Left ventricle myocardium superior (tissue), 1 donor: ENCODE results near the gene FBXO24. TPM values are rescaled to one million over a fixed set of nuclear protein-coding genes. Genes with fewer than 3 reads are reported as not detected.
"Not testable (repeated sequence)": the region's sequence is repeated elsewhere in the genome, so short reads cannot be mapped to it uniquely, and the experiment has no call there.

Experiments used
- ATAC-seq: fragments of 200-7000 bp; cut with Tn5 transposase; one replicate; pipeline ENCODE4 v1.9.1; 2020; ENCODE audit warnings: mild to moderate bottlenecking, moderate library complexity
- DNase-seq: peaks from one replicate; pipeline ENCODE4 v3.0.0-alpha.2; 2020
- intact Hi-C: fragments of 100-400 bp; cut with micrococcal nuclease; formaldehyde crosslinking; loops from one replicate; pipeline ENCODE4 v1.11.0; 2022
- long read RNA-seq: library from polyadenylated mRNA; unstranded; transcript quantifications from one replicate; pipeline ENCODE4 v2.0.0, GENCODE V29; 2021
- total RNA-seq: library from RNA; stranded (reverse); fragmentation: NEBNext Ultra II Directional; extraction: Animal tissue kit (Norgen Biotek cat#: 25700); gene quantifications from one replicate; pipeline ENCODE4 v1.2.1, GENCODE V29; 2021
- donor health status: DM: no; HTN: yes; CAD: no; lungs with severe emphysema.

The FBXO24 gene, protein sequence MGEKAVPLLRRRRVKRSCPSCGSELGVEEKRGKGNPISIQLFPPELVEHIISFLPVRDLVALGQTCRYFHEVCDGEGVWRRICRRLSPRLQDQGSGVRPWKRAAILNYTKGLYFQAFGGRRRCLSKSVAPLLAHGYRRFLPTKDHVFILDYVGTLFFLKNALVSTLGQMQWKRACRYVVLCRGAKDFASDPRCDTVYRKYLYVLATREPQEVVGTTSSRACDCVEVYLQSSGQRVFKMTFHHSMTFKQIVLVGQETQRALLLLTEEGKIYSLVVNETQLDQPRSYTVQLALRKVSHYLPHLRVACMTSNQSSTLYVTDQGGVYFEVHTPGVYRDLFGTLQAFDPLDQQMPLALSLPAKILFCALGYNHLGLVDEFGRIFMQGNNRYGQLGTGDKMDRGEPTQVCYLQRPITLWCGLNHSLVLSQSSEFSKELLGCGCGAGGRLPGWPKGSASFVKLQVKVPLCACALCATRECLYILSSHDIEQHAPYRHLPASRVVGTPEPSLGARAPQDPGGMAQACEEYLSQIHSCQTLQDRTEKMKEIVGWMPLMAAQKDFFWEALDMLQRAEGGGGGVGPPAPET
- total RNA-seq: 0.77 TPM
- long read RNA-seq, partial matches to known transcripts: 0 of 1 reads
- long read RNA-seq, other reads (novel, unspliced or antisense): 1 of 1 reads

DNA sequence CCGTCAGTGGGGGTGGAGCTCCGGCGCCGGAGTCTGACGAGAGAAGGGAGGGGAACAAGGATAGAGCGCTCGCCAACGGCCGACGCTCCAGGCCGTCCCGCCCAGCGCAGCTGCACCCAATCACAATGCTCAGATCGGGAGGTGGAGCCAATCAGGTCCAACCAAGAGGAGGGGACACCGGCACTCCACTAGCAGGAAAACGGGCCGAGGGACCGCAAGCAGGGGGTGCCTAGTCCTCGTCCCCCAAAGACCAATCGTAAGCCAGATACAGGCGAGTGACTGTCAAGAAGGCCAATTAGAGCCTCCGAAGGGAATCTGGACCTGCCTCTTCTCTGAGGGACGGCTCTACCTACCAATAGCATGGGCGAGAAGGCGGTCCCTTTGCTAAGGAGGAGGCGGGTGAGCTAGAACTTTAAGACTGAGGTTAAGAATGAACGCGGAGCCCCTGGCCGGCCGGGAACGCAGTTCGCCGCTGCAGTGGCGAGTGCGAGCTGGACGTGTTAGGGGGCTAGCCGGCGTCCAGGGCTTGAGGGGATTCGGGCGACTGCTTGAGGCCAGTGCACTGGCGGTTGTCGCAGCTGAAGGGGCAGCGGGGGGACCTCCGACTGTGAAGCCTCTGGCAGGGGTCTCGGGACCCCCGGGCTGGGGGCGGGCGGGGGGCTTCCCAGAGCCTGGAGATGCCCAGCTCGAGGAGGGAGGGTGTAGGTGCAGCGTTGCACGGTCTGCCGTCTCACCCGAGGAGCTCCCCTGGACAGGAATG, at the start of gene FBXO24:
FBXO24 (plus strand) TSS at position 63 of the 760 bp plus-strand sequence; CDS start at position 361, 298 bp downstream.
- DNase-seq (peak; percentile 99), ATAC-seq (peak; percentile 90)
- intact Hi-C loops: no loop called here

DNA sequence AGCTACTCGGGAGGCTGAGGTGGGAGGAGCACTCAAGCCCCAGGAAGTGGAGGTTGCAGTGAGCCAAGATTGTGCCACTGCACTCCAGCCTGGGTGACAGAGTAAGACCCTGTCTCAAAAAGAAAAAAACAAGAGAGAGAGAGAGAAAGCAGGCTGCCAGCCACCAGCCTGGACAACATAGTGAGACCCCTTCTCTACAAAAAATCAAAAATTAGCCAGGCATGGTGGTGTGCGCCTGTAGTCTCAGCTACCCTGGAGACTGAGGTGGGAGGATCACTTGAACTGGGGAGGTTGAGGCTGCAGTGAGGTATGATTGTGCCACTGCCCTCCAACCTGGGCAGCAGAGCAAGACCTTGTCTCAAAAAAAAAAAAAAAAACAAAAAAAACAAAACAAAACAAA, 49.4 kb upstream of the FBXO24 start:
- ATAC-seq, DNase-seq, intact Hi-C loops: not testable (repeated sequence)

DNA sequence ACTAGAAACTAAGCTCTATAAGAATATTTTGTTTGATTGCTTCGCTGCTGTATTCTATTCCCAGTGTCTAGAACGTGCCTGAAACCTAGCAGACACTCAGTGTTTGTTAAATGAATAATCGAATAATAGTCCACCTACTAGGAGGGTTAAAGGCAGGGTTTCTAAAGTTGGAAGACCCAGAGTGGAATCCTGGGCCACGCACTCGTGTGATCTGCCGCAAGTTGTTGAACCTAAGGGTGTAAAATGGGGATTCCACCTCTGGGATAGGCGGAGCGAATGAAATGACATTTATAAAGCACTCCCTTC, 47.8 kb upstream of the FBXO24 start:
- no peak for ATAC-seq
- intact Hi-C loops: no loop called here
- no peak for DNase-seq

DNA sequence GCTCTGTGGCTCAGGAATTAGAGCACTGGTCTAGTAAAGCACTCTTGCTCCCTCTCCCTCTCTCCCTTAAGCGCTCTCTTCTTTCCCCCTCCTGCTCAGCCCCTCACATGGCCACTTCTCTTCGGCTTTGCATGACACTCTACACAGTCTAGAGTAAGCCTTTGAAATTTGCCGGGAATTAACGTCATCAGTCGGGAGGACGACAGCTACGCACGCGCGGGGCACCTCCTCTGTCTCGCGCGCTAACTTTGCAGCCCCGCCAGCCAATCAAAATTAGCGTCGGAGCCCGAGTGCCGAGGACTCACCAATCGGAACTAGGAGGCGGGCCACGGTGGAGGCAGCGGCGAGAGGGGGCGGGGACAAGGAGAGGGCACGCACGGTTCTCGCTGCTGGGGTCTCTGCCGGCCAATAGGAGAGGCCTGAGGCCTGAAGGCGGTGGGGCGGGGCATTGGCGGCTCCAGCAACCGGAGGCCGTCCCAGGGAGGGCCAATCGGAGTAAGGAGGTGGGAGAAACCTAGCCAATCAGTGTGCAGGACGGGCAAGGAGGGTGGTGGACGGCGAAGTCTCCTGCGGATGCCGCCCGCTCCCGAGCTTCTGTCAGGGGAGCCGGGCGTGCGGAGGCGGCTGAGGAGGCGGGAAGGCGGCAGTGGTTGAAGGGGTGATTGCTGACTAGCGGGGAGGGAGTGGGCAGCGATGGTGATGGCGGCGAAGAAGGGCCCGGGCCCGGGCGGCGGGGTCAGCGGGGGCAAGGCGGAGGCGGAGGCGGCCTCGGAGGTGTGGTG, 47.3 kb upstream of the FBXO24 start, which contains the start of gene AGFG2:
AGFG2 (plus strand) TSS at position 550 of the 782 bp plus-strand sequence; CDS start at position 694, 144 bp downstream.
- ATAC-seq (peak; percentile 100), DNase-seq (peak; percentile 100)
- intact Hi-C loops: no loop called here

DNA sequence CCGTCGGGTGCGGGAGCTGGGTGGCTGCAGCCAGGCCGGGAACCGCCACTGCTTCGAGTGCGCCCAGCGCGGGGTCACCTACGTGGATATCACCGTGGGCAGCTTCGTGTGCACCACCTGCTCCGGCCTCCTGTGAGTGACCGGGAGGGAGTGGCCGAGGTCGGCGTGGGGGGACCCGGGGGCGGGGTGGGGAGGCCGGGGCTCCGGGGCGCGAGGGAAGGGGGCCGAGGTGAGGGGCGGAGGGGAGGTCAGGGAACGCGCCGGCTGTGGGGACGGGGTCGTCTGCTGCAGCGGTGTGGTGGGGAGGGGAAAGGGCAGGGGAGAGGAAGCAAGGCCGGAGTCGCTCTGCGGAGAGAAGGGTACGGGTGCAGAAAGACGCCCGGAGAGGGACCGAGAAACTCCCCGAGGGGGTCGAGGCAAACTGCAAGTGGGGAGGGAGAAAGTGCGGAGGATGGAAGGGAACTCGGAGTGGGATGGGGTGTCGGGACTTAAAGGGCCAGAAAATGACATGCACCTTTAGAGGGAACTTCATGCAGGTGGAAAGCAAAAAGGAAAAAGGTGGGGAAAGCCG, 46.6 kb upstream of the FBXO24 start:
- DNase-seq (no peak), ATAC-seq (no peak)
- intact Hi-C loops: no loop called here

DNA sequence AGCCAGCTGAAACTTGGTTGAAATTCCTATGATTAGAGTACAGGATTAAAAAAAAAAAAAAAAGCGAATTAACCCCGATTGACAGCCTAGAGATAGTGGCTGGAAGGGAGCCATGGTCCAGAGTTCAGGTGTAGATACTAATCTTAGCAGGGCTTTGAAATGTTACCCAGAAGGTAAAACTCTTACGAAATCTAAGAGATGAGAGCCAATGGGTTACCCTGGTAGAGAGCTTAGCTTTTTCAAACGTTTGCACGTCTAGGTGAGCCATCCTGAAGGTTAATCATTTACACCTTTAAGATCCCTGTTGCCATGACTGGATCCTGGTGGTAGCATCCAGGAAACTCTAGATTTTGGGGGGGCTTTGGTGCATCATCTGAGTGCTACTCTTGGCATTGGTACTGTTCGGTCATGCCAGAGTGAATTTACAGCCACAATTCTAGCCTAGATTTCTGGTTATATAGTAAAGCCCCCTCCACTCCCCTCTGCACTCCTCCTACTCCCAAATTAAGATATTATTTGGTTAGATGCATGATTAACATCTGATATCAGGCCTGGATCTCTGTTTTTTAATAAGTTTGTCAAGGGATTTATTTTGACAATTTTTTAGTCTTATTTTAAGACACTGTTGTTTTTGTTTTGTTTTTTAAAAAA, 45.9 kb upstream of the FBXO24 start:
- intact Hi-C loops: no loop called here
- DNase-seq (no peak), ATAC-seq (no peak)

DNA sequence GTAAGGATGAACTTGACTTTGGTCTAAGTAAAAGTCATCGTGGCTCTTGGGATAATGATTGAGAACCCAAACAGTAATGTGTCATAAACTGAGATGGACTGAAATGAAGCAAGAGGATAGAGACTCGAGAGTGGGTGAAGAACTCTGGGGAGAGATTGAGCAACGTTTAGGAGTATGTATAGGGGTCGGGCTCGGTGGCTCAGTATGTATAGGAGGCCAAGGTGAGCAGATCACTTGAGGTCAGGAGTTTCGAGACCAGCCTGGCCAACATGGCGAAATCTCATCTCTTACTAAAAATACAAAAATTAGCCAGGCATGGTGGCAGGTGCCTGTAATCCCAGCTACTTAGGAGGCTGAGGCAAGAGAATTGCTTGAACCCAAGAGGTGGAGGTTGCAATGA, 44.8 kb upstream of the FBXO24 start:
- intact Hi-C loops, ATAC-seq, DNase-seq: not testable (repeated sequence)

DNA sequence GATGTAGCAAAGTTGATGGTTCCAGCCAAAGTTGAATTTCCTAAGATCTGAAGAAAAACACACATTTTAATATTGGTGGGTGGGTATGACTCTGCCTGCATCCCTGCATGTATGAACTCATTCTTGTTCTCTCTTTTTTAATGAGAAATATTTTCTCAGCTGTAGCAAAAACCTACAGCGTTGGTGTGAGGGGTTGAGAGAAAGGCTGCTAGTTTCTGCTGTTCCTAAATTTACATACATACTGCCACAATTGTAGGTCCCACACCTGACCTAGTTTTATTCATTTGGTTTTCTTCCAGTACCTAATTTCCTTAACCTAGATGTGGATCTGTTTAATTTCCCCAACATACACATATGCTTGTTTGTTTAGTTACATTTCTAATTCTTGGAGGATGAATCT, 42.5 kb upstream of the FBXO24 start:
- intact Hi-C loops: no loop called here
- DNase-seq (no peak), ATAC-seq (no peak)

DNA sequence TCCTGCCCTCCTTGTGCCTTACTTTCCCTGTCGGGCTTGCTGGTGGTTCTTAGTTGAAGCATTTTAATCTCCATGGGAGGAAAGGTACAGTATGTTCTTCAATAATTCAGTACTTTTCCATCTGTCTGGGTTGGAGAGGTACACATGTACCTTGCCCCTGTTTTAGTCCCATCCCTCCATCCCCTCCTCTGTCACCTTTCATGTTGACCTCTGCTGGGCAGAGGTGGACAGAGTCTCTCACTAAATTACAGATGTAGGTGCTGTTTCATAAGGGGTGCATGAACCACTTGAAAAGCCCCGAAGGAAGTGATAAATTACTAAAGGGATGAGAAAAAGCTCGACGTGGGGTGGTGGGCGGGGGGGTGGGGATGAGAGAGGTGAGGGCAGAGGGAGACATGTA, 41.7 kb upstream of the FBXO24 start:
- ATAC-seq (no peak), DNase-seq (no peak)
- intact Hi-C loops: no loop called here

DNA sequence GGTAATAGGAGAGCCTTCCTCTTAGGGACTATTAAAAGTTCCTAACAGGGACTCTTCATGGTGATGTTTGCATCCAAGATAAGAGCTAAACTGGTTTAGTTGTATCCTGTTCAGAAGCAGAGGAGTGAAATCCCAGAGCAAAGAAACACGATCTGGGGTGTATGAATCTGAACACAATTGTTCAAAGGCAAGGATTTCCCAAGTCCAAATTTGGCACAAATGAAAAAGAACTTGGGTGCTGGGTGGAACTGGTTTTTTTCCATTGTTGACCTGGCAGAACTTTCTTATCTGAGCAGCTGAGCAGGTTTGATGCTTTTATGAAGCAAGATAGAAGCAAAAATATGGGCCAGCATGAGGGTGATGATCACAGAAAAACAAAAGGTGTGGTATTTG, 41.2 kb upstream of the FBXO24 start:
- no peak for DNase-seq
- peak; percentile 8 for ATAC-seq

DNA sequence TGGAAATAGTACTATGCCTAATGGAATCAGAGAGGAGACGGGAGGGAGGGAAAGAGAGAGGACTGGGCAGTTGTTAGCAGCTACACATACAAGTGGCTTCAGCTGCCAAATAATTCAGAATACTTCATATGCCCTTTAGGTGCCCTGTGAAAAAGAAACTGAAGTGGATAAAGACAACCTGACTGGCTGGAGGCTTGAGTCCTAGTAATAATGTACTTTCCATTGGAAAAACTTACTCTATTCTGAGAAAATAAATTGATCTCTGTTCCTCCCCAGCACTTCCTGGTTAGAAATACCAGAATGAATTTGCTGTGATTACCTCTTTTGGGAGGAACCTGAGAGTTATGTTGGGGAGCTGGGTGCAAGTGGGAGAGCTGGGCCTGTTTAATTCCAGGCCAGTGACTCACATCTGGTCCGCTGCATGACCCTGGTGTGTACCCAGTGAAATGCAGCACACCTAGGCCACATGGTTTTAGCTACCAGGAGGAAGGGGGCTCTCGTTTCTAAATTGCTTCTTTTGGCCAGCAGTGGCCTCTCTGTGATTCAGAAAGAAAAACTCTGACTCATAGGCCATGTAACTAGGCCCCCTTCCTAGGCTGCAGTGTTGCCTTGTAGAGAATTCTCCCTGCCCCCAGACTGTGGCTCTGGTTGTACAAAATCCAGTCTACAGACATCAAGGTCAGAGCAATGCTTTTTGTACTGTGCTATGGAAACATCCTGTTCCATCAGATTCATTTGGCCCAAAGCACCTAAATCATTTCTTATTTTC, 40.6 kb upstream of the FBXO24 start:
- ATAC-seq (peak; percentile 83), DNase-seq (no peak)
- intact Hi-C loops: loop anchor here (5.0 kb wide), 1 partner anchor 63 kb away; the partner anchor contains the start of gene NYAP1

More for the DNA sequence above, 41.2 kb upstream of the FBXO24 start:
- intact Hi-C loops: loop anchor here (5.0 kb wide), 1 partner anchor 63 kb away; the partner anchor contains the start of gene NYAP1

DNA sequence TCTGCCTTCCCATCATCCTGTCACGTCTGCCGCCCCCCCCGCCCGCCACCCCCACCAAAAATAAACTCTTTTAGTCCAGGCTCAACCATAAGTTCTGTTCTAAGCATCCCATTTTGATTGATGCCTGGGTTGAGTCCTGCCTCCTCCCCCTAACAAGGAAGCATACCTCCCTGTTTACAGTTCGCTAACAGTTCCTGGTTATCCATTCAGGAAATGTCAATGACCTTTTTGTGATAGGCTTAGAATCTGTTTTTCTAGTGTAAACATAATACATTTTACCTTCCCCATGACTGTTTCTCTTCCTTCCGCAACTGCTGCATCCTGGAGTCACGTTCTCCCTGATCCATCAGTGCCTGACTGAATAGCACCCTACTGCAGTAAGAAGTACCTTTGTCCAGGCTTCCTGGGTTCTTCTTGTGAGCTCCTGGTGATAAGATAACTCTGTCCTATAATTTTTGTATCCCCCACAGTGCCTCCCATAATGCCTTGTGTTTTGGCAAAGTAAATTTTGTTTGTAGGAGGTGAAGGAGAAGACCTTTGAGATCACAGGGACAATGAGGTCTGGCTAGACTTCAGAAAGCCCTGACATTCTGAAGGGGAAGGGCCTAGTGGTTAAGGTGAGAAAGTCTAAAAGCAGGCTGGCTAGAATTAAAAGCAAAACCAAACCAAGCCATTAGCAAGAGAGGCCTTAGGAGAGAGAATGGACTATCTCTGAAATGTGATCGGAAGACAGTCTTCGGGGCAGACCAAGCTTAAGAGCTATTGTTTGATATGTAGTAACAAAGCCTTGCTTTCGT, 39.8 kb upstream of the FBXO24 start:
- intact Hi-C loops: loop anchor here (5.0 kb wide), 1 partner anchor 64 kb away; the partner anchor contains the start of gene NYAP1
- DNase-seq: no peak
- ATAC-seq: peak; percentile 31

DNA sequence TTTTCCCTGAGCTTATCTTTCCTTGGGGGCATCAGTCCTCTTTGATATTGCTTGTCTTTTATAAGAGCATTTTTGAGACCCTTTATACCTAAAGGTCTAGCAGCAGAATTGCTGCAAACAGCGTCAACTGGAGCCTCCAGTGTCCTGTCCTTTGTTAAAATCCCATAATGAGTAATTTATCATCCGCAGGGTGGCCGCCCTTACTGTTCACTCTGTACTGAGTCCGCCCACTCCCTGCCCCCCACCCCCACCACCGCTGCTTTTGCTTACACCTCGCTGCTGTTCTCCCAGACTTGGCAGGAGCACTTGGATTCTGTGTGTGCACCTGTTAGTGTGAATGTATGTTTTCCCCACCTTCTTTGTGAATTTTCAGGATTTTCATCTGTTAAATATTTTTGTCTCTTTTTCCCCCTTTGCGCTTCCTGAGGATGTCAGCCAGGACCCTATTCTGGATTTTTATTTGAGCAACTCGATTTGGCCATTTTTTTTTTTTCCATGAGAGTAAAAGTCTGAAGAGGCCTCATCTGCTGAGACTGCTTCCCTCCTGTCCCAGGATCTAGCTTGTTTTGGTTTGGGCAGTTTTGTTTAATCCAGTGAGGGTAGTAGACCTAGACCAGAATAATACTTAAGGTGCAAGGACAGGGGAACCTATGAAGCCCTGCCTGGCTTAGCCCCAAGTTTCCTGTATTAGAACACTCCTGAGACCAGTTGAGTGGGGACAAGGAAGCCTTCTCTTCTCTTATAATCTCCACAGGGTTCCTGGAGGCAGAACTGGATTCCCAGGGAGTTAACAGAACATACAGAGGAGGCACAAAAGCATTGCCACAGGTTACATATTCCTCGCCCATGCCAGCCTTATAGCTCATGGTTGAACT, 39.0 kb upstream of the FBXO24 start:
- DNase-seq (no peak), ATAC-seq (peak; percentile 7)
- intact Hi-C loops: loop anchor here (5.0 kb wide), 1 partner anchor 65 kb away; the partner anchor contains the start of gene NYAP1

DNA sequence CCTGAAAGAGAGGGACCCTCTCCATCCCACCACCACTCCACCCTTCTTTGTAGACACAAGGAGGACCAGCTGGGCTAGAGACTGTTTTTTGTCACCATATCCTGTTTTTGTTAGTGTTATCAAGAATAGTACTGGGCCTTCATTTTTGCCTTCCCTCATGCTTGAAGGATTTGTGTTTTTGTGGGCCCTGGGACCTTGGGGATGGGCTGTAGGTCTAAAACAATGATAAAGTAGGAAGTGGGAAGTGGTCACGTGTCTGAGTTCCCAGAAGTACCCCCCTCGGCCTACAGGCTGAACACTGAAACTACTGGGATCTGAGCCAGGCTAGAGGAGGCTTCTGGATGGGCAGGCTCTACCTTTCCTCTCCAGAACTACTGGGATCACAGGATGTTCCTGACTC, 38.3 kb upstream of the FBXO24 start:
- peak; percentile 32 for ATAC-seq
- intact Hi-C loops: loop anchor here (5.0 kb wide), 1 partner anchor 66 kb away; the partner anchor contains the start of gene NYAP1

DNA sequence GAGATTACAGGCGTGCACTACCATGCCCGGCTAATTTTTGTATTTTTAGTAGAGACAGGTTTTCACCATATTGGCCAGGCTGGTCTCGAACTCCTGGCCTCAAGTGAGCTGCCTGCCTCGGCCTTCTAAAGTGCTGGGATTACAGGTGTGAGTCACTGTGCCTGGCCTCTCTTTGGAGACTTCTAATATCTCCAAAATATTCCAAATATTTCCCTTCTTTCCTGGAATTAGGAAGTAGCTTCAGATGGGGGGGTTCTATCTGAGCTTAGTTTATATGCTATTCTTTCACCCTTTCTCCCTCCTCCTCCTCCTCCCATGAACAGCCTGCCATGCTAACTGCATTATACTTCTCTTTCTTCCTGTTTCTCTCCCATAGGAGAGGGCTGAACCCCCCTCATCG, 37.7 kb upstream of the FBXO24 start:
- ATAC-seq, DNase-seq: not testable (repeated sequence)
- intact Hi-C loops: loop anchor here (5.0 kb wide), 1 partner anchor 66 kb away; the partner anchor contains the start of gene NYAP1

More for the DNA sequence above, 38.3 kb upstream of the FBXO24 start:
- no peak for DNase-seq
